ENCODE results near the gene EFNA1. TPM values are rescaled to one million over a fixed set of nuclear protein-coding genes. Genes with fewer than 3 reads are reported as not detected.
"Not testable (repeated sequence)": the region's sequence is repeated elsewhere in the genome, so short reads cannot be mapped to it uniquely, and the experiment has no call there.

Gene EFNA1
- total and polyA plus RNA-seq, 3 experiments from 2014 or later, result 0.16 to 1.3 (median 0.31) TPM

- H3K4me3 Mint-ChIP-seq, result no peak overlapping the region
These were observed 19.4 kb upstream of the EFNA1 start for GRCh38 chr1:155108296-155108695.

DNA sequence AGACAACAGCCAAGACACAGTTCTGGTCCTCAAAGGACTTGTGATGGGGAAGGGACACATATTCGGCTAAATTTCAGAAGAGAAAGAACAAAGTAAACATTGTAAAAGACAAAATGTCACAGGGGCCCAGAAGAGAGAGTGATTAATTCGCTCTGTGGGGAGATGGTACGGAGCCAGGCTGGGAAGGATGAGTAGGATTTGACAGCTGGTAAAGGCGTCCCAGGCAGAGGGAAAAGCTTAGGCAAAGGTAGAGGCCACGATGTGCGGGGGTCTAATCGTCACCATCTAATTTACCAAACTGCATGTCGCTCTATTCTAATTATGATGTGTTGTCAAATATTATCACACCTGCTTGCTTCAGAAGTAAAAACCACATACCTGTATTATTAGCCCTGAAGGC, 17.3 kb upstream of the EFNA1 start:
- no peaks in the 10 kb centered on the region for H3K36me3 Mint-ChIP-seq
- no peaks in the 10 kb centered on the region for H3K36me3 ChIP-seq (ENCODE audit: insufficient read depth, low read length)
- no peaks in the 10 kb centered on the region for H3K4me1 ChIP-seq (ENCODE audit: insufficient read depth, low read length)
- H3K9me3 Mint-ChIP-seq, result no peaks in the 10 kb centered on the region
- H3K9me3 ChIP-seq (ENCODE audit: low read length), result no peaks in the 10 kb centered on the region
- peaks cover 9 to 10% of the 10 kb centered on the region in 2 donors for H3K27me3 Mint-ChIP-seq
- CTCF ChIA-PET, result interaction anchor here (1.2 to 1.6 kb wide), 2 partner anchors 19 to 57 kb away, joined by 3 read pairs; no protein-coding TSS in a partner anchor
- no peak overlapping the region for H3K4me3 ChIP-seq (ENCODE audit: low read length)
- H3K27ac ChIP-seq (ENCODE audit: low read depth, low read length), result no peak overlapping the region
- no peak for DNase-seq
- no peaks in the 10 kb centered on the region for H3K4me1 Mint-ChIP-seq
- POLR2A ChIA-PET, result no interaction called here
- H3K27me3 ChIP-seq (ENCODE audit: insufficient read depth, low read length, poor library complexity, severe bottlenecking), result no peaks in the 10 kb centered on the region
- peak overlapping the region in 1 of 8 donors; percentile 44 for H3K27ac Mint-ChIP-seq
- no peak overlapping the region for H3K4me3 Mint-ChIP-seq

More at GRCh38 chr1:155108296-155108695, 19.4 kb upstream of the EFNA1 start:
- ChIA-PET POLR2A (no interaction called here), CTCF (interaction anchor here (1.3 to 2.1 kb wide), 3 partner anchors 13 to 65 kb away, joined by 4 to 7 read pairs (median 4); partner anchors contain the start of gene KRTCAP2)
- H3K27ac Mint-ChIP-seq, result no peak overlapping the region
- H3K9me3 ChIP-seq (ENCODE audit: low read length), result no peaks in the 10 kb centered on the region
- no peak overlapping the region for H3K27ac ChIP-seq (ENCODE audit: low read depth, low read length)
- no peaks in the 10 kb centered on the region for H3K36me3 ChIP-seq (ENCODE audit: insufficient read depth, low read length)
- no peaks in the 10 kb centered on the region for H3K4me1 Mint-ChIP-seq
- H3K4me1 ChIP-seq (ENCODE audit: insufficient read depth, low read length), result no peaks in the 10 kb centered on the region
- H3K9me3 Mint-ChIP-seq, result no peaks in the 10 kb centered on the region
- no peak overlapping the region for H3K4me3 ChIP-seq (ENCODE audit: low read length)
- no peak for DNase-seq
- peaks cover 9 to 10% of the 10 kb centered on the region in 2 donors for H3K27me3 Mint-ChIP-seq
- H3K27me3 ChIP-seq (ENCODE audit: insufficient read depth, low read length, poor library complexity, severe bottlenecking), result no peaks in the 10 kb centered on the region
- H3K36me3 Mint-ChIP-seq, result no peaks in the 10 kb centered on the region

GRCh38 chr1:155110826-155111225, 16.9 kb upstream of the EFNA1 start:
- ChIA-PET POLR2A (no interaction called here), CTCF (interaction anchor here (1.0 to 1.6 kb wide), 3 partner anchors 20 to 1549 kb away, joined by 3 read pairs; no protein-coding TSS in a partner anchor)
- no peaks in the 10 kb centered on the region for H3K9me3 ChIP-seq (ENCODE audit: low read length)
- H3K4me1 ChIP-seq (ENCODE audit: insufficient read depth, low read length), result no peaks in the 10 kb centered on the region
- Mint-ChIP-seq H3K4me3 (no peak overlapping the region), H3K9me3 (no peaks in the 10 kb centered on the region), H3K27ac (no peak overlapping the region), H3K36me3 (no peaks in the 10 kb centered on the region), H3K4me1 (no peaks in the 10 kb centered on the region), H3K27me3 (peaks cover 7% of the 10 kb centered on the region in 2 donors)
- no peaks in the 10 kb centered on the region for H3K36me3 ChIP-seq (ENCODE audit: insufficient read depth, low read length)
- no peak overlapping the region for H3K27ac ChIP-seq (ENCODE audit: low read depth, low read length)
- H3K27me3 ChIP-seq (ENCODE audit: insufficient read depth, low read length, poor library complexity, severe bottlenecking), result no peaks in the 10 kb centered on the region
- no peak overlapping the region for H3K4me3 ChIP-seq (ENCODE audit: low read length)
- no peak for DNase-seq

DNA sequence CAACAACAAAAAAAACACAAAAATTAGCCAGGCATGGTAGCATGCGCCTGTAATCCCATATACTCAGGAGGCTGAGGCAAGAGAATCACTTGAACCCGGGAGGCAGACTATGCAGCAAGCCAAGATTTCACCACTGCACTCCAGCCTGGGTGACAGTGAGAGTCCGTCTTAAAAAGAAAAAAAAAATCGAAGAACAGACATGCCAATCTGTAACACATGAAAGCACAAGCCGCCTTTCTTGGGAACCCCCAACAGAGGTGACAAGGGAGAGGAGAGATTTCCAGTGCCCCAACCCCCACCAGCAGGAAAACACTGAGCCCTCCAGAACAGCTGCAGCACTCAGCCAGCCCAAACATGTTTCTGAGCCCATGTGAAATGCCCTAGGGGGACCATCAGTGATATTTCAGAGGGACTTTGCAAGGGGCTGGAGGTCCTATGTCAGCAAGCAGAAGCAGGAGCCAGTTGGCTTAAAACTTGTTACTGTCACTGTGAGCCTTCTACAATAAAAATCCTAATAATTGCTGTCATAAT, 14.2 kb upstream of the EFNA1 start:
- Mint-ChIP-seq H3K4me3 (no peak overlapping the region), H3K36me3 (no peaks in the 10 kb centered on the region), H3K4me1 (no peaks in the 10 kb centered on the region), H3K27me3 (peaks cover 9 to 21% of the 10 kb centered on the region in 2 donors), H3K9me3 (no peaks in the 10 kb centered on the region), H3K27ac (no peak overlapping the region)
- no peaks in the 10 kb centered on the region for H3K36me3 ChIP-seq (ENCODE audit: insufficient read depth, low read length)
- no peak overlapping the region for H3K27ac ChIP-seq (ENCODE audit: low read depth, low read length)
- H3K27me3 ChIP-seq (ENCODE audit: insufficient read depth, low read length, poor library complexity, severe bottlenecking), result no peaks in the 10 kb centered on the region
- no peak overlapping the region for H3K4me3 ChIP-seq (ENCODE audit: low read length)
- no peaks in the 10 kb centered on the region for H3K9me3 ChIP-seq (ENCODE audit: low read length)
- no peaks in the 10 kb centered on the region for H3K4me1 ChIP-seq (ENCODE audit: insufficient read depth, low read length)
- DNase-seq, result no peak
- ChIA-PET POLR2A (no interaction called here), CTCF (interaction anchor here (1.8 kb wide), 1 partner anchor 59 kb away, joined by 3 read pairs; the partner anchor contains the start of gene KRTCAP2)

DNA sequence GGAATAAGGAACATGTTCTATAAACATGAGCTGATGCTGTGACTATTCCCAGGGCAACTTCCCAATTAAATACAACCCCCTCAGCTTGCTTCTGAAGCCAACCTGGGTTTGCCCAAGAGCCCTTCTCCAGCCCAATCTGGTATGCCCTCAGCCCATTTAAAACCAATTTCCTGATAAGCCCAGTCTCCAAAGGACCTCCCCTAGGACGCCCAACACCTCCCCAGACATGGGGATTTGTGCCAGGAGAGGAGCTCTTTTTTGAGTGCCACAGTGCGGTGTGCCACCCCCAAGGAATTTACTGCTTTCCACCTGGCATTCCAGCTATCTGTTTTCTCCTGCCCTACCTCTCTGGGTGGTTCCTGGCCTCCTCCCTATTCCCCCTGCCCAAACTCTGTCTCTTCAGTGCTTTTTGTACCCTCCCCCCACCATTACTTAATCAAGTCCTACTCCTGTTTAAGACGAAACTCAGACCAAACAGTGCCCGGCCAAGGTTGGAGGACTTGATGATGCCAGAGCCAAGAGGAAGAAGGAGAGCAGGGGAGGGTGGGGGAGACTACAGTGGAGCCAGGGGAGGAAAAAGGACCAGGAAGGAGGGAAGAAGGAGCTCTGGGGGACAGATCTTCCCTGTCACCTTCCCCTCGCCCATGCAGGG, 11.4 kb upstream of the EFNA1 start:
- H3K4me1 Mint-ChIP-seq, result no peaks in the 10 kb centered on the region
- Histone ChIP-seq H3K4me1 (ENCODE audit: insufficient read depth, low read length) (no peaks in the 10 kb centered on the region), H3K27me3 (ENCODE audit: insufficient read depth, low read length, poor library complexity, severe bottlenecking) (no peaks in the 10 kb centered on the region), H3K4me3 (ENCODE audit: low read length) (no peak overlapping the region), H3K36me3 (ENCODE audit: insufficient read depth, low read length) (no peaks in the 10 kb centered on the region), H3K9me3 (ENCODE audit: low read length) (no peaks in the 10 kb centered on the region), H3K27ac (ENCODE audit: low read depth, low read length) (no peak overlapping the region)
- no peak overlapping the region for H3K27ac Mint-ChIP-seq
- CTCF ChIA-PET, result interaction anchor here (0.7 to 1.8 kb wide), 4 partner anchors 24 to 56 kb away, joined by 3 to 4 read pairs (median 4); partner anchors contain the start of gene KRTCAP2
- no peak overlapping the region for H3K4me3 Mint-ChIP-seq
- peaks cover 7 to 21% of the 10 kb centered on the region in 2 donors for H3K27me3 Mint-ChIP-seq
- H3K9me3 Mint-ChIP-seq, result no peaks in the 10 kb centered on the region
- H3K36me3 Mint-ChIP-seq, result no peaks in the 10 kb centered on the region
- POLR2A ChIA-PET, result no interaction called here
- no peak for DNase-seq

- ChIA-PET POLR2A (interaction anchor here (0.7 kb wide), 1 partner anchor 45 kb away, joined by 3 read pairs; no protein-coding TSS in a partner anchor), CTCF (interaction anchor here (1.1 to 1.8 kb wide), 3 partner anchors 26 to 55 kb away, joined by 4 to 5 read pairs (median 4); partner anchors contain the start of gene KRTCAP2)
- Mint-ChIP-seq H3K9me3 (no peaks in the 10 kb centered on the region), H3K36me3 (no peaks in the 10 kb centered on the region), H3K4me3 (no peak overlapping the region), H3K4me1 (no peaks in the 10 kb centered on the region), H3K27ac (no peak overlapping the region), H3K27me3 (peaks cover 5 to 21% of the 10 kb centered on the region in 2 donors)
- Histone ChIP-seq H3K9me3 (ENCODE audit: low read length) (no peaks in the 10 kb centered on the region), H3K36me3 (ENCODE audit: insufficient read depth, low read length) (no peaks in the 10 kb centered on the region), H3K4me1 (ENCODE audit: insufficient read depth, low read length) (no peaks in the 10 kb centered on the region), H3K27ac (ENCODE audit: low read depth, low read length) (no peak overlapping the region), H3K27me3 (ENCODE audit: insufficient read depth, low read length, poor library complexity, severe bottlenecking) (no peaks in the 10 kb centered on the region), H3K4me3 (ENCODE audit: low read length) (no peak overlapping the region)
- DNase-seq, result no peak
These were observed 10.1 kb upstream of the EFNA1 start for GRCh38 chr1:155117610-155118009.

DNA sequence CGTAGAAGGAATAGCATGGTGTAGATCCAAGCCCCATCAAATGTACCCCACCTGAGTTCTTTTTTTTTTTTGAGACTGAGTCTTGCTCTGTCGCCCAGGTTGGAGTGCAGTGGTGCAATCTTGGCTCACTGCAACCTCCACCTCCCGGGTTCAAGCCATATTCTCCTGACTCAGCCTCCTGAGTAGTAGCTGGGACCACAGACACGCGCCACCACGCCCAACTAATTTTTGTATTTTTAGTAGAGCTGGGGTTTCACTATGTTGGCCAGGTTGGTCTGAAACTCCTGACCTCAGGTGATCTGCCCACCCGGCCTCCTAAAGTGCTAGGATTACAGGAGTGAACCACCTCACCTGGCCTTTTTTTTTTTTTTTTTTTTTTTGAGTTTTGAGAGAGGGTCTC, 9.6 kb upstream of the EFNA1 start:
- not testable (repeated sequence) for H3K9me3 Mint-ChIP-seq; H3K36me3 ChIP-seq (ENCODE audit: insufficient read depth, low read length); H3K36me3 Mint-ChIP-seq; DNase-seq; H3K4me1 ChIP-seq (ENCODE audit: insufficient read depth, low read length); H3K27me3 ChIP-seq (ENCODE audit: insufficient read depth, low read length, poor library complexity, severe bottlenecking); H3K4me1 Mint-ChIP-seq; H3K4me3 Mint-ChIP-seq; H3K4me3 ChIP-seq (ENCODE audit: low read length); H3K27ac Mint-ChIP-seq; H3K27ac ChIP-seq (ENCODE audit: low read depth, low read length); H3K9me3 ChIP-seq (ENCODE audit: low read length)
- ChIA-PET POLR2A (interaction anchor here (0.7 kb wide), 1 partner anchor 44 kb away, joined by 3 read pairs; no protein-coding TSS in a partner anchor), CTCF (interaction anchor here (1.1 to 1.8 kb wide), 3 partner anchors 26 to 55 kb away, joined by 4 to 5 read pairs (median 4); partner anchors contain the start of gene KRTCAP2)
- peaks cover 5 to 21% of the 10 kb centered on the region in 2 donors for H3K27me3 Mint-ChIP-seq

DNA sequence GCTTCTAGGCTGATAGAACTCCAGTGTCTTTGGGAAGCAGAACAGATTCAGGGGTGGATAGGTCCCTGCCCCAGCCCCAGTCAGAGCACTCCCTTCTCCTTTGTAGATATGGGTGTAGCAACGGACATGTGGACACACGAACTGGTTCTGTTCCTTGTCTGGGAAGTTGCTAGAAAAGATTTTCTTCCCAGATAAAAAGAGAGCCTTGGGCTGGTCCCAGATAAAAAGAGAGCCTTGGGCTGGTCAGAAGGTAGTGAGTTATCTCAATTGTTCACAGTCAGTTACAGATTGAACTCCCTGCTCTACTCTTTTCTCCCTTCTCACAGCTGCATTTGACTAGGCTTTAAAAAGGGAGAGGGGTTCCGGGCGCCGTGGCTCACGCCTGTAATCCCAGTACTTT, 7.4 kb upstream of the EFNA1 start:
- DNase-seq, result no peak
- peak overlapping the region; percentile 4 for H3K27ac ChIP-seq (ENCODE audit: low read depth, low read length)
- no peaks in the 10 kb centered on the region for H3K9me3 ChIP-seq (ENCODE audit: low read length)
- H3K27me3 Mint-ChIP-seq, result peaks cover 4 to 20% of the 10 kb centered on the region in 2 donors
- H3K36me3 Mint-ChIP-seq, result no peaks in the 10 kb centered on the region
- no peak overlapping the region for H3K4me3 Mint-ChIP-seq
- no peaks in the 10 kb centered on the region for H3K4me1 Mint-ChIP-seq
- no peaks in the 10 kb centered on the region for H3K27me3 ChIP-seq (ENCODE audit: insufficient read depth, low read length, poor library complexity, severe bottlenecking)
- no peaks in the 10 kb centered on the region for H3K9me3 Mint-ChIP-seq
- H3K4me3 ChIP-seq (ENCODE audit: low read length), result no peak overlapping the region
- CTCF ChIA-PET, result interaction anchor here (1.3 kb wide), 1 partner anchor 29 kb away, joined by 3 read pairs; no protein-coding TSS in a partner anchor
- POLR2A ChIA-PET, result no interaction called here
- H3K4me1 ChIP-seq (ENCODE audit: insufficient read depth, low read length), result no peaks in the 10 kb centered on the region
- no peaks in the 10 kb centered on the region for H3K36me3 ChIP-seq (ENCODE audit: insufficient read depth, low read length)
- no peak overlapping the region for H3K27ac Mint-ChIP-seq
